22Rv1 (cell line): ENCODE results near the gene TAOK3.

Experiments
- H3K27ac ChIP-seq: fragments of 450-650 bp; 2 replicates; pipeline ENCODE4 v1.5.1; 2017
- ZFX ChIP-seq: fragments of 450-650 bp; IDR thresholded peaks from 2 replicates; pipeline ENCODE4 v1.6.1; 2017; ENCODE audit warnings: antibody characterized with exemption, borderline replicate concordance
- TF ChIP-seq, protein P1 (sequence below): fragments of 450-650 bp; IDR thresholded peaks from 2 replicates; pipeline ENCODE4 v1.5.1; 2017; ENCODE audit warnings: mild to moderate bottlenecking

Gene TAOK3

DNA sequence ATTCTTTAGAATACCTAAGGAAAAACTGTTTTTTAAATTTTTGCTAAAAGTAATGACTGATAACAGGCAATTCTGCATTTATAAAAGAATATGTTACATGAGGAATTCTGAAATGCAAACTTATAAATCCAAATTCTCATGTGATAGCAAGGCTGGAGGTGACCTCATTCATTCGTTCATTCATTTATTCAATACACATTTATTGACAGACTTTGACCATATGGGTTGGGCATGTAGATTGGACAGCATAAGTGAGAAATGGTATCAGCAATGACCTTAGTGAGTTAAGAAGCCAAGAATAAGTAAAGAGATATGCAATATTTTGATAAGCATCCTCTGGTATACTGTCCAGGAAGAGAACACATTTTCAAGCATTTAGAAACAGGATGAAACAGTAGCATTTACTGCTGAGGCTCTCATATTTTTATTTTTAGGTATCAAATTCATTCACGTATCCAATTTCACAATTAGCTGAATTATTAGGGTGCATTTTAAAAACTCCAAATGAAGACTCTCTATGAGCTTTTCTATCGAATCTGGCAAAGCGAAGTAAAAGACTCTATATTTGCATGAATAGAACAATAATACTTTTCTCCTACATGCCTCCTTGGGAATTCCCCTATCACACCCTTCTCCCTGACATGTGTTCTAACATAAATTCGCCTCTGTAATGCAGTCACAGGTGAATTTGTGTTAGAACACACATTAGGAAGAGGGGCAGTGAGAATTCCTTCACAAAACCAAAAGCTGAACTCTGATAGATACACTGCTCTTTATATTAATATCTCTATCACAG lies 186.9 kb downstream of the TAOK3 start:
- TF ChIP-seq, protein P1, sequence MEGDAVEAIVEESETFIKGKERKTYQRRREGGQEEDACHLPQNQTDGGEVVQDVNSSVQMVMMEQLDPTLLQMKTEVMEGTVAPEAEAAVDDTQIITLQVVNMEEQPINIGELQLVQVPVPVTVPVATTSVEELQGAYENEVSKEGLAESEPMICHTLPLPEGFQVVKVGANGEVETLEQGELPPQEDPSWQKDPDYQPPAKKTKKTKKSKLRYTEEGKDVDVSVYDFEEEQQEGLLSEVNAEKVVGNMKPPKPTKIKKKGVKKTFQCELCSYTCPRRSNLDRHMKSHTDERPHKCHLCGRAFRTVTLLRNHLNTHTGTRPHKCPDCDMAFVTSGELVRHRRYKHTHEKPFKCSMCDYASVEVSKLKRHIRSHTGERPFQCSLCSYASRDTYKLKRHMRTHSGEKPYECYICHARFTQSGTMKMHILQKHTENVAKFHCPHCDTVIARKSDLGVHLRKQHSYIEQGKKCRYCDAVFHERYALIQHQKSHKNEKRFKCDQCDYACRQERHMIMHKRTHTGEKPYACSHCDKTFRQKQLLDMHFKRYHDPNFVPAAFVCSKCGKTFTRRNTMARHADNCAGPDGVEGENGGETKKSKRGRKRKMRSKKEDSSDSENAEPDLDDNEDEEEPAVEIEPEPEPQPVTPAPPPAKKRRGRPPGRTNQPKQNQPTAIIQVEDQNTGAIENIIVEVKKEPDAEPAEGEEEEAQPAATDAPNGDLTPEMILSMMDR: no peak
- TF ChIP-seq ZFX: no peak
- H3K27ac ChIP-seq: no peak overlapping the region

DNA sequence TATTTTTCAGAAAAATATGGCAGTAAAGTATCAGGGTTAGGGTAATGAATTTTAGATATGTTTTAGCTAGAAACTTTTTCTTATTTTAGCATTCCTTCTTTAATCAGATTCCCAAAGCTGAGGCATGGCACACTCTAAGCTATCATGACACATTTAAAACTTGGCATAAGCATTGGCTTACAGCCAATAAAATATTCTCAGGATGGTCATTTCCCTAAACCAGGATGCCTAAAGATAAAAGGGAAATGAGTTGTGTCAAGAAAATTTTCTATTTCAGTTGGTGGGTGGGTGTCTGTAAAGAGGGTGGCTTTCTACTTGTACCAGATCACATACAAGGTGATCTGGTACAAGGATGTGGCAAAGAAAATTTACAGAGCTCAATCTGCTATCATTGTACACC lies 189.0 kb downstream of the TAOK3 start:
- peak overlapping the region; percentile 7; the same call in 1 of the 2 replicates for H3K27ac ChIP-seq
- TF ChIP-seq, protein P1: no peak
- TF ChIP-seq ZFX: no peak

DNA sequence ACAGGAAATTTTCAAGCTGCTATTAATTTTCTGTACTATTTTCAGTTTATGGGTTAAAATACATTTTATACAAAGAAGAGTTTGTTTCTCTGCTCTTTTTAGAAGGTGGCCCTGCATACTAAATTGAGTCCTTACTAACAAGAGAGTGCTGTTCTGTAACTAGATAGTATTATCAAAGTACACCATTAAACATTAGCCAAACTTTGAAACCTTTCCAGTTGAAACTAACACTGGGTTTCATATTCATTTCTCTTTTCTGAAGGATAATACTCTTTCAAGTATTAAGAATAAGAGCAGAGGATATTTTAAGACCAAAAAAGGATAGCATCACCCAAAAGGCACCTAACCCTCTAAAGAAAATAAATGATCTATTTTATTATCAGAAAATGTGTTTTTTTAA lies 189.6 kb downstream of the TAOK3 start:
- H3K27ac ChIP-seq: peak overlapping the region; percentile 7
- TF ChIP-seq, protein P1: no peak
- no peak for TF ChIP-seq ZFX

DNA sequence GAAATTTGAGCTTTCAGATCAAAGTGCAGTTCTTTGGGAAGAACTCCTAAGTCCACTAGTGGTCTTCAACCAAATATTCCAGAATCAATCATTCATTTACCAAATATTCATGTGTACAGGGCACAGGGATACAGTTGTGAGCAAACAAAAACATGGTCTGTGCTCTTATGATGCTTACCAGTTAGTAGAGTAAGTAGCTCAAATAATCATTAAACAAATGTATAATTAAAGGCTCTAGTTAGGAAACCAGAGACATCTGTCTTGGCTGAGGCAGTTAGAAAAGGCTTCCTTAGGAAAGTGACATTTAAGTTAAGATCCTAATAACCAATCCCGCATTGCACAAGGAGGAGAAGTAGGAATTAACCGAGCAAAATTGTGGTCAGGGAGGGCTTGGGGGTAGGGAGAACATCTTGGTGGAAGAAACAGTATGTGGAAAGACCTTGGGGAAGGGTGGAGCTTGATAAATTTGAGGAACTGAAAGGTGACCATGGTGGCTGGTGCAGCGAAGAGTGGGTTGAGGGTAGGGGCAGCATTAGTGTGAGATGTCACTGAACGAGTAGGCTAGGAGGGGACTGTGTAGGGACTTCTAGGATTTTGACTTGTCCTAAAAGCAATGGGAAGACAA lies 196.8 kb downstream of the TAOK3 start:
- no peak overlapping the region for H3K27ac ChIP-seq
- TF ChIP-seq ZFX: no peak
- TF ChIP-seq, protein P1: no peak

DNA sequence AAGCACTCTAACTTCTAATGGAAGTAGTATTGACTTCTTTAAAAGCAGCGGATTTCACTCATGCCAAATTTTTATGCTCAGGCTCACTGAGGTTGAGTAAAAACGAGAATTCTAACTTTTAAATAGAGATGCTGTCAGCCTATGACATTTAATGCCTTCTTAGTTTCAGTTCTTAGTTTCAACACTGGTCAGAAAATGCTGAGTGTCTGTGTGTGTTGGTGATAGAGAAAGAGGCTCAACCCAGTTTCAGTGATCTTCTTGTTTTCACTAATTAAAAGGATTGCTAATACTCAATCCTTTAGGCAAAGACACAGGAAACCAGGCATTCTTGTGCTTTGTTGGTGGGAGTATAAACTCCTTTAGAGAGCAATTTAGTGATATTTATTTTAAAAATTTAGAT lies 205.8 kb downstream of the TAOK3 start:
- no peak overlapping the region for H3K27ac ChIP-seq
- TF ChIP-seq, protein P1: no peak
- no peak for TF ChIP-seq ZFX

DNA sequence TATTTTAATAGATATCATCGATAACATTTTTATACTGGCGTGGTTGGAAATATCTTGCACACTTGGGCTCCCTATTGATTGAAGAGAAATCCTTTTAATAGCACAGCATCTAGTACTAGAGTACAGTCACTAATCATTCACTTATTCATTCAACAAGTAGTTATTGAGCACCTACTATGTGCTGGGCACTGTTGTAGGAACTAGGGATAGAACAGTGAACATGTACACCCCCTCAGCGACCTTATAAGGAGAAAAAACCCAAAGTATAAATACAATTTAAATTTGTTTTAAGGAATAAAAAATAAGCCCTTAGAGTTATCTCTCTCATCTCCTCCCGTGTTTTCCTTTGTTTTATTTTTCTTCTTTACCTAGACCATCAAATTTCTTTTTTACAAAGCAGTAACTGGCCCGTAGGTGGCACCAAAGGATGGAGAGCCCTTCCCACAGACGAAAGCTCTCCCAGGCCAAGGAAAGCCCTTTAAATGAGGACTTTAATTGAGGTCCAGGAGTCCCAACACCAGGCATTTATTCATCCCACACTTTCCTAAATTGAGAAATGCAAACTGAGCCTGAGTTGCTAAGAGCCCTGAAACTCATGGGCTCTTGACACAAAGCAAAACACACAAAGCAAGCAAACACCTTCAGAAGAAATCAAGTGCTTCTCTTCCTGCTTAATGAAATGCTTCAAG lies 207.8 kb downstream of the TAOK3 start:
- no peak for TF ChIP-seq ZFX
- TF ChIP-seq, protein P1: peak; percentile 86
- no peak overlapping the region for H3K27ac ChIP-seq

DNA sequence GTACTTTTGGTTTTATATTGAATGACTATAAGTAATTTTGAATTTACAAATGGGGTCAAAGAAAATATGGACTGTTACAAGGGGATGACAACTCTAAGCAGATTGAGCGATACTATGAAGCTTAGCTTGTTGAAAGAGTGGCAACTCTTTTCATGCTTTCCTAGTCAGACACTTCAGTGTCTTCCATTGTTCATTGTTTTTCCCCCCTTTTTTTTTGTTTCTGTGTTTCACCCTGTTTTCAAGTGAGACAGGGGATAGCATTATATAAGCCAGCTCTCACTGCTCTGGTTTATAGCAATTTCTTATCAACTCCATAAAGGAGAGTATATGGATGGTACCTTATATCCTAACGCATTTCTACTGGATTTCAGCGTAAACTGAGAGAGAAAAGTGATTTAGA lies 212.2 kb downstream of the TAOK3 start:
- no peak for TF ChIP-seq ZFX
- TF ChIP-seq, protein P1: no peak
- H3K27ac ChIP-seq: no peak overlapping the region
